ENCODE measurements around the gene IGFLR1. TPM values are rescaled to one million over a fixed set of nuclear protein-coding genes. Genes with fewer than 3 reads are reported as not detected.

Gene IGFLR1
- total and polyA plus RNA-seq, 2 of the 8 experiments (the other 6 are each of a cell fraction or from before 2014, with no cell fraction given), result 8.4 to 28.9 TPM

DNA sequence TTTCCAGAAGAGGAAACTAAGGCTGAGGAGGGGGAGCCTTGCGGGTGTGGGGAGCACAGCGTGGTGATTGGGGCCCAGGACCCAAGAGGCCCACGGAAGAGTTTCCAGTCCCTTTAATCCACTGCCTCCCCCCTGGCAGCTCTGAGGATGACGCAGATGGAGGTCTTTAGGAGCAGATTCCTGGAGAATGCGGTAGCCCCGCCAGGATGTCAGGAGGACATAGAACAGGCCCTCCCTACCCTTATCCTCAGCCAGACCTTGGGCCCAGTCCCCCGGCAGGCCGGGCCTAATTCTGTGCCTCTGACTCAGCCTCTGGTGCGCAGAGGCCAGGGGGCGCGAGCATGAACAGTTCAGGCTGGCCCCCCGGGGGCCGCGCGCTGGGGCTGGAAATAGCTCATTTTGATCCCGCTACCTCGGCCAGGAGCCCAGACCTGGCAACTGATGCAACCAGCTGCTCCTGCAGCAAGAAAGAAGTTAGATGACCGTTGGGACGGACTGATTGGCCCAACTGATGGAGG, 15.0 kb upstream of the IGFLR1 start:
- H2AFZ ChIP-seq (ENCODE audit: low read length), result no peak overlapping the region
- no peak overlapping the region for H4K91ac ChIP-seq (replicated peaks; ENCODE audit: insufficient read length, low read length)
- peaks cover 0 to 13% (median 4%) of the 10 kb centered on the region in 4 experiments; a peak in 5 of 8 replicates for H3K36me3 ChIP-seq (ENCODE audit: control insufficient read depth in 2 of 4, insufficient read depth in 4 of 4, low read length in 3 of 4)
- TF ChIP-seq KDM4A (IDR thresholded peaks at IDR 0.05; ENCODE audit: low read depth, low read length, severe bottlenecking), result peak; percentile 36
- no peak for TF ChIP-seq RFX5 (IDR thresholded peaks at IDR 0.05; ENCODE audit: borderline replicate concordance, low read depth, low read length)
- no peak for TF ChIP-seq RBBP5 (IDR thresholded peaks at IDR 0.05; ENCODE audit: borderline replicate concordance, low read depth, low read length)
- TF ChIP-seq JUND (IDR thresholded peaks at IDR 0.05; ENCODE audit: low read length), result no peak
- no peak for TF ChIP-seq FOSL1 (IDR thresholded peaks at IDR 0.05; ENCODE audit: insufficient read depth, low read depth, low read length)
- TF ChIP-seq TBP (IDR thresholded peaks at IDR 0.05; ENCODE audit: low read depth, low read length), result peak; percentile 38; the same call in 1 of the 2 replicates
- TF ChIP-seq SP2 (IDR thresholded peaks at IDR 0.05; ENCODE audit: low read length), result no peak
- no peak for TF ChIP-seq ASH2L (IDR thresholded peaks at IDR 0.05; ENCODE audit: low read length)
- no peak for TF ChIP-seq POU5F1 (IDR thresholded peaks at IDR 0.05; ENCODE audit: low read depth, low read length)
- TF ChIP-seq ZNF274 (IDR thresholded peaks at IDR 0.05; ENCODE audit: borderline replicate concordance, extremely low read depth, low read length), result no peak
- no peak for TF ChIP-seq NRF1 (IDR thresholded peaks at IDR 0.05; ENCODE audit: low read depth, low read length)
- no peak for TF ChIP-seq TEAD4 (IDR thresholded peaks at IDR 0.05; ENCODE audit: low read depth, low read length)
- TF ChIP-seq CBX8 (IDR thresholded peaks at IDR 0.05; ENCODE audit: borderline replicate concordance, low read depth, low read length), result no peak
- TF ChIP-seq CHD1 (IDR thresholded peaks at IDR 0.05; ENCODE audit: low read depth, low read length), result no peak

More for the DNA sequence above, 15.0 kb upstream of the IGFLR1 start:
- 0 out of 2 replicates have a peak overlapping the region, but pooled peaks have one; percentile 81 for H2BK15ac ChIP-seq (ENCODE audit: low read length)
- H3K27me3 ChIP-seq (replicated peaks in 1 of 4; ENCODE audit: control insufficient read depth in 3 of 4, extremely low read depth in 1 of 4, insufficient read depth in 3 of 4, low read length in 3 of 4), result peaks cover 0 to 17% (median 11%) of the 10 kb centered on the region in 4 experiments; a peak in 5 of 7 replicates
- H3K14ac ChIP-seq (ENCODE audit: insufficient read length), result no peak overlapping the region
- peaks cover 0 to 6% of the 10 kb centered on the region in 2 experiments for H4K20me1 ChIP-seq (replicated peaks in 1 of 2; ENCODE audit: control insufficient read depth in 1 of 2, insufficient read depth in 2 of 2, low read length in 2 of 2)
- peak overlapping the region; percentile 5 for H4K5ac ChIP-seq (ENCODE audit: insufficient read length, low read depth, low read length)
- H3K4me3 ChIP-seq (ENCODE audit: extremely low read depth in 1 of 4, insufficient read depth in 2 of 4, low read depth in 3 of 4, low read length in 4 of 4), result peak overlapping the region; percentile 95 to 100 (median 98)
- H3K4ac ChIP-seq (replicated peaks; ENCODE audit: insufficient read length, low read depth, low read length), result no peak overlapping the region
- H2BK20ac ChIP-seq (ENCODE audit: low read length), result no peak overlapping the region
- ChIA-PET POLR2A (ENCODE audit: partially characterized antibody) (interaction anchor here (0.8 to 2.6 kb wide), 11 partner anchors 8 to 99 kb away, joined by 3 to 23 read pairs (median 5); partner anchors contain the start of genes KIRREL2, LIN37, PSENEN and U2AF1L4), CTCF (ENCODE audit: partially characterized antibody) (interaction anchor here (0.6 to 2.0 kb wide), 4 partner anchors 9 to 20 kb away, joined by 3 to 9 read pairs (median 3); partner anchors contain the start of gene LIN37)
- no peak overlapping the region for H4K8ac ChIP-seq (ENCODE audit: extremely low read depth, insufficient read depth, low read length)
- H3K9me3 ChIP-seq (ENCODE audit: insufficient read depth in 2 of 2, low read depth in 1 of 2, low read length in 1 of 2), result no peaks in the 10 kb centered on the region
- H2AK5ac ChIP-seq (ENCODE audit: low read depth, low read length), result no peak overlapping the region
- WGBS, 2 experiments (ENCODE audit: extremely low coverage in 1 of 2, insufficient coverage in 1 of 2, insufficient read length in 1 of 2, insufficient replicate concordance in 2 of 2, low coverage in 1 of 2, low lambda C conversion rate in 2 of 2, missing lambda C conversion rate in 1 of 2), result 11% methylated on average over 17 of the region's 19 CpGs; no CpG with 5 or more reads in 1 of the 2 experiments
- H3K79me2 ChIP-seq (ENCODE audit: control insufficient read depth in 1 of 2, insufficient read depth in 2 of 2, low read length in 2 of 2), result peaks cover 0 to 6% of the 10 kb centered on the region in 2 experiments; a peak in 2 of 4 replicates
- H3K23me2 ChIP-seq (ENCODE audit: low read depth, low read length), result peaks cover 16% of the 10 kb centered on the region; the same call in 1 of the 2 replicates
- no peak overlapping the region for H3K23ac ChIP-seq (ENCODE audit: insufficient read length)
- no peak overlapping the region for H3K56ac ChIP-seq (replicated peaks; ENCODE audit: insufficient read length, low read depth, low read length)
- peak overlapping the region; percentile 32 for H3K18ac ChIP-seq (ENCODE audit: extremely low read depth, low read length)
- peak overlapping the region; percentile 95 to 98 for H3K4me2 ChIP-seq (ENCODE audit: insufficient read depth in 1 of 2, low read depth in 2 of 2, low read length in 2 of 2)
- peak overlapping the region in 1 of 4 experiments; percentile 14; a peak in 1 of 7 replicates for H3K9ac ChIP-seq (replicated peaks in 1 of 4; ENCODE audit: extremely low read depth in 1 of 4, low read depth in 3 of 4, low read length in 3 of 4)
- FAIRE-seq (no peak), DNase-seq (ENCODE audit: low read depth in 1 of 2, low spot score in 2 of 2) (no peak)
- no peak overlapping the region for H2BK12ac ChIP-seq (ENCODE audit: low read depth, low read length)
- H2BK120ac ChIP-seq (replicated peaks; ENCODE audit: low read depth, low read length), result no peak overlapping the region
- no peak overlapping the region for H3K27ac ChIP-seq (ENCODE audit: low read depth, low read length)
- no peak overlapping the region for H2BK5ac ChIP-seq (ENCODE audit: low read depth, low read length)
- peaks cover 4% of the 10 kb centered on the region for H3K79me1 ChIP-seq (ENCODE audit: low read depth, low read length)
- peaks cover 0 to 18% (median 11%) of the 10 kb centered on the region in 4 experiments; a peak in 5 of 7 replicates for H3K4me1 ChIP-seq (replicated peaks in 1 of 4; ENCODE audit: control insufficient read depth in 3 of 4, insufficient read depth in 4 of 4, low read length in 3 of 4)

Measured in H1 (cell line).